ENCODE results near the gene CNBP. TPM values are rescaled to one million over a fixed set of nuclear protein-coding genes. Genes with fewer than 3 reads are reported as not detected.
"Not testable (repeated sequence)": the region's sequence is repeated elsewhere in the genome, so short reads cannot be mapped to it uniquely, and the experiment has no call there.

The CNBP gene
- total RNA-seq, 1 experiment from 2014 or later, result 283 TPM

DNA sequence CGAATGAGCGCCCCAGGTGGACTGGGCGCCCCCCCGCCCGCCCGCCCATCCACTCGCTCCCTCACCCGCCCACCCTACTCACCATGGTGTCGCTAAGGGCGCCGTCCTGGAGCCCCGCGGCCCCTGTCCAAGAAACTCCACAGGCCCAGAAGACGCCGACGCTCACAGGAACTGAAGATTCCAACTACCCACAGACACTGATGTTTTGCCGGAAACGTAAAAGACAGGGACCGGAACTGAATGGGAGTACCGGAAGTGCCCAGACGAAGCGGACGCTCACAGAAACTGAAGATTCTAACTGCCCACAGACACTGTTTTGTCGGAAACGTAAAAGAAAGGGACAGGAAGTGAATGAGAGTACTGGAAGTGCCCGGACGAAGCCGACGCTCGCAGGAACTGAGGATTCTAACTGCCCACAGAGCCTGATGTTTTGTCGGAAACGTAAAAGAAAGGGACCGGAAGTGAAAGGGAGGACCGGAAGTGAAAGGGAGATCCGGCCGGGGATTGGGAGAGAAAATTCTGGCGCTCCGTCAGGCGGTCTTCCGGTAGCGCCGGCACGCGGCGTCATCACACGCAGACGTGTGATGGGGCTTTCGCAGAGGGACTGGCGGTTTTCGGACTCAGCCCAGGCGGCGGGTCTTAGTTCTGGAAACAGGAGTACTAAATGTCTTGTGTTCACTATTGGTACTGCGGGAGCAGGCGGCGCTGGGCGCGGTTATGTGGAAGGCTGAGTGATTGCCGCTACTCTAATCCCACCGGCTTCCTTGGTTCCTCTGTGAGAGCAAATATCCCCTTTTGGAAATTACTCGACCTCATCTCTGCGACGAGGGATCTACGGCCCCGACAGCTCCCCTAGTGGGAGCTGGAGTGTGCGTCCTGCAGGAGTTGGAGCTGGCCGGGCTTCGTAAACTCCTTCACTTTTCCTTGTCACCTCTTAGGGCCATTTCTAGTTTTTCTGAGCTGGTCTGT is 22.5 kb downstream of the CNBP start, which contains the start of gene ISY1:
Gene ISY1, minus strand, starts transcription at position 173 of the 969 bp plus-strand sequence. Its CDS starts 88 bp downstream, at position 85.
- in situ Hi-C loops (cut with HindIII; ENCODE audit: low pct_unique_long_range_greater_than_20kb, low sequenced_read_pairs), result no loop called here
- DNase-seq (ENCODE audit: low read depth), result peak; percentile 93

DNA sequence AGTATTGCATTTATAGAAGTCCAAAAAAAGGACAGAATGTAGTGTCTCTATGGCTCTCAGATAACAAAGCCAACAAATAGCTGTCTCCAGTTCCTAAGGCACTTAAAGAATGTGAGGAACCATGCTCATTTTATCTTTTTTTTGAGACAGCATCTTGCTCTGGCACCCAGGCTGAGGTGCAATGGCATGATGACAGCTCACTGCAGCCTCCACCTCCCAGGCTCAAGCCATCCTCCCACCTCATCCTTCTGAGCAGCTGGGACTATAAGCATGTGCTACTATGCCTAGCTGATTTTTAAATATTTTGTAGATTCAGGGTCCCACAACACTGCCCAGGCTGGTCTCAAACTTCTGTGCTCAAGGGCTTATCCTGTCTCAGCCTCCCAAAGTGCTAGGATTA is 38.9 kb downstream of the CNBP start:
- DNase-seq (ENCODE audit: low read depth), result no peak

DNA sequence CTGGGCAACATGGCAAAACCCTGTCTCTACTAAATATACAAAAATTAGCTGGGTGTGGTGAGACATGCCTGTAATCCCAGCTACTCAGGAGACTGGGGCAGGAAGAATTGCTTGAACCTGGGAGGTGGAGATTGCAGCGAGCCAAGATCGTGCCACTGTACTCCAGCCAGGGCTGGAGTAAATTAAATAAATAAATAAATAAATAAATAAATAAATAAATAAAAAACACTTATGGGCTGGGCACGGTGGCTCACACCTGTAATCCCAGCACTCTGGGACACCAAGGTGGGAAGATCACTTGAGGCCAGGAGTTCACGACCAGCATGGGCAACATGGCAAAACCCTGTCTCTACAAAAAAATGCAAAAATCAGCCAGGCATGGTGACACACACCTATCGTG is 42.7 kb downstream of the CNBP start:
- DNase-seq (ENCODE audit: low read depth), result not testable (repeated sequence)

More for the DNA sequence above, 38.9 kb downstream of the CNBP start:
- in situ Hi-C loops (cut with HindIII; ENCODE audit: low pct_unique_long_range_greater_than_20kb, low sequenced_read_pairs), result no loop called here

DNA sequence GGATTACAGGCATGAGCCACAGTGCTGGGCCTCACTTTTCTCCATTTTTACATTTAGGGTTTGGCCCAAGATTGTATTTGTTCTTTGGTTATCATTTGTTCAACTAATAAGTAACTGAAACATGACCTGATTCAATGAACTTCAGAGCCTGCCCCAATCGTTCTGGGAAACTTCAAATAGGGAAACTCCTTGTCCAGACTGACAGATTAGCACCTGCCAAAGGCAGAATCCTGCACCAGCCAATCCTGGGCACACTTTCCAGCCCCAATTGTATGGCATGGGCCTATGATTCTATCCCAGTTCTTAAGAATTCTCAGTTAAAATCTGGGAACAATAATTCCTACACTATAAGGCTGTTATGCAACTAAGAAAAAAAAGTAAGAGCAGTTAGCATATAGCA is 43.8 kb downstream of the CNBP start:
- DNase-seq (ENCODE audit: low read depth), result no peak
- in situ Hi-C loops (cut with HindIII; ENCODE audit: low pct_unique_long_range_greater_than_20kb, low sequenced_read_pairs), result no loop called here

More for the DNA sequence above, 42.7 kb downstream of the CNBP start:
- in situ Hi-C loops (cut with HindIII; ENCODE audit: low pct_unique_long_range_greater_than_20kb, low sequenced_read_pairs), result not testable (repeated sequence)

DNA sequence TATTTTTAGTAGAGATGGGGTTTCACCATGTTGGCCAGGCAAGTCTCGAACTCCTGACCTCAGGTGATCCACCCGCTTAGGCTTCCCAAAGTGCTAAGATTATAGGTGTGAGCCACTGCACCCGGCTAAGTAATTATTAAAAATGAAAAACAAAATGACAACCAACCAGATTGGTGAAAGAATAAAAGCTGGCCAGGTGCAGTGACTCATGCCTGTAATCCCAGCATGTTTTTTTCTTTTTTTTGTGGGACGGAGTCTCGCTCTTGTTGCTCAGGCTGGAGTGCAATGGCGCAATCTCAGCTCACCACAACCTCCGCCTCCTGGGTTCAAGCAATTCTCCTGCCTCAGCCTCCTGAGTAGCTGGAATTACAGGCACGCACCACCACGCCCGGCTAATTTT is 47.4 kb downstream of the CNBP start:
- in situ Hi-C loops (cut with HindIII; ENCODE audit: low pct_unique_long_range_greater_than_20kb, low sequenced_read_pairs); DNase-seq (ENCODE audit: low read depth): not testable (repeated sequence)

DNA sequence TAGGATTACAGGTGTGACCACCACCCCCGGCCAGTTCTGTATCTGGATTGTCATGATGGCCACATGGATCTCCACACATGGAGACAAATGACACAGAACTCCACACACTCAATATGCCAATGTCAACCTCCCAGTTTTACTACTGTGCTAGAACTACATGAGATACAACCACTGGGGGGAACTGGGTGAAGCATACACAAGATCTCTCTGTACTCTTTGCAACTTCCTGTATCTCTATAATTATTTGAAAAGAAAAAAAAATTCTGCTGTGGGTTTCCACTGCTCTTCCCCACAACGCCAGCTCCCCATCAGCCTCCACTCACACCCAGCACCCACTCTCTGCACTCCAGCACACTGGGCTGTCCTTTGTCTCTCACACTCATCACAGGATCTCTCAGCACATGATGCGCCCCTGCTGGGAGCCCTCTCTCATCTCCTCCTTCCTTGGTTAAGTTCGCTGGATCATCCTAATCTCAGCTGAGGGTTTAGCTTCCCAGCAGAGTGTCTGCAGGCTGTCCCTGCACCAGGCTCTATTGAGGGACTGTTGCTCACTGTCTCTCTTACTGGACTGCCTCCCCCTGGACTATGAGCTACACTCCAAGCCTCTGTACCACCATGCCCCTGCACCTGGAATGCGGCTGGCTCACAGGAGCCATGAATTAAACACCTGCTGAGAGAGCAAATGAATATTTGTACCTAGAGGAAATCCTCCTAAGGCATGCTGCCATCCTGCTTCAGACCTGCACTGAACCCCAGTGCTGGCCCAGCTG is 51.4 kb downstream of the CNBP start:
- in situ Hi-C loops (cut with HindIII; ENCODE audit: low pct_unique_long_range_greater_than_20kb, low sequenced_read_pairs), result no loop called here

DNA sequence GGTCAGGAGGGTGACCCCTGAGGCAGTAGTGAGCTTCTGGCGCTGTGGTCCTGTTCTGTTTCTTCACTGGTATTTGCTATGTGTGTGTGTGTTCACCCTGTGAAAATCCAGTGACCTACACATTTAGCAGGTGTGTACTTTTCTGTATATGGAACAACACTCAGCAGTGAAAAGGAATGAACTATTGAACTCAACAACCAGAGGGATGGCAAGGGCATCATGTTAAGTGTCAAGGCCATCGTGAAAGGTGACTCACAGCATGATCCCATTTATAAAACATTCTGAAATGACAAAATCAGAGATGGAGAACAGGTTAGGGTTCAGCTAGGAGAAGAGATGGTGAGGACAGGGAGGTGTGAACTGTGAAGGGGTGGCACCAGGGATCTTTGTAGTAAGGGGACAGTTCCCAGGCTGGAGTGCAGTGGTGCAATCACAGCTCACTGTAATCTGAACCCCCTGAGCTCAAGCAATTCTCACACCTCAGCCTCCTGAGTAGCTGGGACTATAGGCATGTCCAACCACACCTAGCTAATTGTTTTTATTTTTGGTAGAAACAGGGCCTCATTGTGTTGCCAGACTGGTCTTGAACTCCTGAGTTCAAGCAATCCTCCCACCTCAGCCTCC is 52.1 kb downstream of the CNBP start:
- no peak for DNase-seq (ENCODE audit: low read depth)
- in situ Hi-C loops (cut with HindIII; ENCODE audit: low pct_unique_long_range_greater_than_20kb, low sequenced_read_pairs), result no loop called here

More for the DNA sequence above, 51.4 kb downstream of the CNBP start:
- DNase-seq (ENCODE audit: low read depth), result no peak

DNA sequence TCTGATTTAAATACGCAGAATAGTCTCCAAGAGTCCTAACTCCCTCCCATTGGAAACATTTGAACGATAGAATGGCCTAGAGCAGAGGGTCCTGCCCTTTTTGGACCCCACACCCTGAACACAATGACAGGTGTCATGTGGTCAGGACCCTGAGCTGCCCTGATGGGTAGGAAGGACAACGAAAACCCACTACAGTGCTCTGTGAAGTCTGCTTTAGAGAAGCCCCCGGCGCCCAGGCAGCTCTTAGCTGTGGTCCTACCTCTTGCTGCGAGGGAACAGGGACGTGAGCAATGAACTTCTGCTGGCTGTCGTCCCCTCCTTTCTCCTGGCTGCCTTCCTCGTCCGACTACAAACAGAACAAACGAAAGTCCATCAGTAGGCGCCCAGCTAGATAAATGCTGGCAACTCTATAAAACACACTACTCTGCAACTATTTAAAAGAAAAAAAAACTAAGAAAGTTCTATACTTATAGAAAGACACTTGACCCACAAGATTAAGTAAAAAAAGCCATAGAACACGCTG is 53.3 kb downstream of the CNBP start:
- DNase-seq (ENCODE audit: low read depth), result no peak
- in situ Hi-C loops (cut with HindIII; ENCODE audit: low pct_unique_long_range_greater_than_20kb, low sequenced_read_pairs), result no loop called here

DNA sequence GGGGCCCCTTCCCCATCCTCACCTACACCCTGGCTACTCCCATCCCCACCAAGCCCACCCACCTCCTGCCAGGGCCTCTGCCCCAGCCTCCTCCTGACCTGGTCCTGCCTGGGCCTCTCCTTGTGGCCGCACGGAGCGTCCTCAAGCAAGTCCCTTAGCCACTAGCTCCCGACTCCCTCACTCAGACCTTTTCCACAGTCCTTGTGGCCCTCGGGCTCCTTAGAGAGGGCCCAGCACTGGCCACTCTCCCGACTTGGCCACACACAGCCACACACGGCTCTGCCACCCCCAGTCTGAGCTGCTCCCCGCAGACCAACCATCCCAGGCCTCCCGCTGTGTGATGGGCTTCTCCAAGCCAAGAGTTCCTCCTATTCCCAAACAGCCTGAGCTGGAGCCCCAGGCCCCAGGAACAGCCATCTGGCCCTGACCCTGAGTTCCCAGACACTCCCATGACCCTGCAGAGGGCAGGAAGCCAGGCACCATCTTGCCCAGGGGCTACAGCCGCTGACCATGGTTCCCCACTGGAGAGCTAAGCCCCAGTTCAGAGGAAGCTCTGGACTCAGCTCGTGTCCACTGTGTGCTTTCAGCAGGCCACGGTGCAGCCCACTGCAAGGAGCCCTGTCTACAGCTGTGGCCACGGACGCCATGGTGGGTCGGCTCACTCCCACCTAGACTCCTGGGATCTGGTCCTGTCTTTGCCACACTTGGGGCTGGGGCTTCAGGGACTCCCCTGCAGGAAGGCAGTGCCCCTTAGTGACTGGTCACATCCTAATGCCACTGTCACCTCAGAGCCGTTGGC is 55.1 kb downstream of the CNBP start:
- in situ Hi-C loops (cut with HindIII; ENCODE audit: low pct_unique_long_range_greater_than_20kb, low sequenced_read_pairs), result no loop called here
- no peak for DNase-seq (ENCODE audit: low read depth)

DNA sequence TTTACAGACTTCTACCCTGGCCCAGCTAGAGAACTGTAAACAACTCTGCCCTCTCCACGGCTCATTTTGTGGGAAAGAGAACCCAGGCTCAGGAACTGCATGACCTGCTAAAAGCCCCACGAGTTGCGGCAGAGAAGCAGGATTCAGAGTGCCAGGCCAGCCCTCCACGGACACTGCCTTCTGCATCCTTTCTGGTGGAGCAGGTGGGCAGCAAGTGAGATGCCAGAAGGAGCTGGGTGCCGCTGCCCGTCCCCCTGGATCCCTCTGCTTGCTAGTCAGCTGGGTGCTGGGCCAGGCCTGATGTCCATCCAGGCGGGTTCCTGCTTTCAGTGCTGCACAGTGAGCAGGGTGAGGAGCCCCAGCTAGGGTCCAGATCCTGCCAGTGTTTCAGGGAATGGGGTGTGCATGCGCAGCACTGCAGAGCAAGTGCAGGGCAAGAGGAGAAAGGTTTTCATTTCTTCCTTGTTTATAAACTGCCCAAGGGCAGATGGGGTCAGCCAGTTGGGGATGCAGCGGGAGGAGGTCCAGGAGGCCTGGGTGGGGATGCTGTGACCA is 56.9 kb downstream of the CNBP start:
- DNase-seq (ENCODE audit: low read depth), result no peak
- in situ Hi-C loops (cut with HindIII; ENCODE audit: low pct_unique_long_range_greater_than_20kb, low sequenced_read_pairs), result no loop called here

DNA sequence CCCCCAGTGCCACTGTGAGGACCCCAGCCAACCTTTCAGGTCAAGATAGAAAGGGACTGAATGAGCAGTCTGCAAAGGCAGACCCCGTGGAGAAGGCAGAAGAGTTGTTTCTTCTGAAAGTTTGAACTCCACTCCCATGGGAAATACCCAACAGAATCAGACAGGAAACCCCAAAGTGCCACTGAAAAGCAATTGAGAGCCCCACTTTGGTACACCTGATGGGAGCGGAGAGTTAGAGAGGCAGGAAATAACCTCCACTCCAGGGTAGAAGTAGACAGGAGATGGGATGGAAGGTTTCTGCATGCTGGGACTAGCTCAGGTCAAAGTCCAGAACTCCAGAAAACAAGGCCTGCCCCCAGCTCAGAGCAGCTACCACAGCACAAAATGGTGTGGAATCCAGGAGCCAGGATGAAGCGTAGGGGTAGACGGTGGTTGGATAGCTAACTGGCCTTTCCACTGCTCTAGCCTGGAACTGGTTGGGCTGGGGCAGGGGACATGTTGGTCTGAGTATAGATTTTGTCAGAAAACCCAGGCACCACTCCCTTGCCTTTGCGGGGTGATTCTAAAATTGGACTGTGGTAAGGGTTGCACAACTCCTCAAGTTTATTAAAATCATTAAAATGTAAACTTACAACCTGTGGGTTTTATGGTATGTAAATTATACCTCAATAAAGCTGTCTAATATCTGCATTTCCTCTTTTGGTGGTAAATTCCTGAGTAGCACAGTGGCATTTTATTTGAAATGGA is 60.2 kb downstream of the CNBP start:
- no peak for DNase-seq (ENCODE audit: low read depth)
- in situ Hi-C loops (cut with HindIII; ENCODE audit: low pct_unique_long_range_greater_than_20kb, low sequenced_read_pairs), result no loop called here

DNA sequence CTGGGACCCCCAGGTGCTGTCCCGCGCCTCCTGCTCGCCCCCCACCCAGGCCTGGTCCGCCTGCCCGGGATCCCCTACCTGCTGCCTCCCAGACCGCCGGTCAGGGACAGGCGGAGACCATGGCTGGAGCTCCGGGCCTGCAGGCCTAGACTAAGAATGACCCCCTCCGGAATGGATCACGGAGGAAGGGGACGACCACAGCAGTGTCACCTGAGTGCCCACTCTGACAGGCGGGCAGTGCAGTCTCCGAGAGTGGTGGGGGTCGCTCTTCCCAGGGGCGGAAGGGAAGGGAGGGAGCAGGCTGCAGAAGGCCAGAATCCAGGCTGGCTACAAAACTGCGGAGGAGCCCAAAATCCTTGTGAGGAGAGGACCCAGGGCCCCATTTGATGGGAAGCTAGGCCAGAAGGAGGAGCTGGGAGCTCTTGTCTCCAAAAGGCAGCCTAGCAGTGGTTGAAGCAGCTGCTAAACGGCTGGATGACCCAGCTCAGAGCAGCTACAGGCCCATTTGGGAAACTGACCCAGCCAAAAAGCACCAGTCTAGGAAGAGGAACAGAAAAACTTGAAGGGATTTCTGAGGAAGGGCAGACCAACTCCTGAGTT is 61.2 kb downstream of the CNBP start:
- DNase-seq (ENCODE audit: low read depth), result no peak

DNA sequence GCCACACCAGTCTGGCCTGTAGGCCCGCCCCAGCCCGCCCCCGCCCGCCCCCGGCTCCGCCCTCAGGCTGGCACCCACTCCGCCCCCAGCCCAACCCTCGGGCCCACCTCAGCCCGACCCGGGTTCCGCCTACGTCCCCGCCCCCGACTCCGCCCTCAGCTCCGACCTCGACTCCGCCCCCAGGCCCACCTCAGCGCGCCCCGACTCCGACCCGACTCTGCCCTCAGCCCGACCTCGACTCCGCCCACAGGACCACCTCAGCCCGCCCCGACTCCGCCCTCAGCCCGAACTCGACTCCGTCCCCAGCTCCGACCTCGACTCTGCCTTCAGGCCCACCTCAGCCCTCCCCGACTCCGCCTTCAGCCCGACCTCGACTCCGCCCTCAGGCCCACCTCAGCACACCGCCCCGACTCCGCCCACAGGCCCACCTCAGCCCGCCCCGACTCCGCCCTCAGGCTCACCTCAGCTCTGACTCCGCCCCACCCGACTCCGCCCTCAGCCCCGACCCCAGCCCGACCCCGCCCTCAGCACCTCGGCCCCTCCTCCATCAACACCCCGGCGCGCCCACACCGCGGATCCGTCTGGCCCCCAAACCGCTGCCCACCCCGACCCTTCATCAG is 61.8 kb downstream of the CNBP start, which contains the start of gene RAB43:
Gene RAB43, minus strand, starts transcription at position 13 of the 620 bp plus-strand sequence. CDS start 315 bp downstream, outside the sequence.
- peak; percentile 86 for DNase-seq (ENCODE audit: low read depth)
- in situ Hi-C loops (cut with HindIII; ENCODE audit: low pct_unique_long_range_greater_than_20kb, low sequenced_read_pairs), result no loop called here

More for the DNA sequence above, 61.2 kb downstream of the CNBP start:
- in situ Hi-C loops (cut with HindIII; ENCODE audit: low pct_unique_long_range_greater_than_20kb, low sequenced_read_pairs), result no loop called here

DNA sequence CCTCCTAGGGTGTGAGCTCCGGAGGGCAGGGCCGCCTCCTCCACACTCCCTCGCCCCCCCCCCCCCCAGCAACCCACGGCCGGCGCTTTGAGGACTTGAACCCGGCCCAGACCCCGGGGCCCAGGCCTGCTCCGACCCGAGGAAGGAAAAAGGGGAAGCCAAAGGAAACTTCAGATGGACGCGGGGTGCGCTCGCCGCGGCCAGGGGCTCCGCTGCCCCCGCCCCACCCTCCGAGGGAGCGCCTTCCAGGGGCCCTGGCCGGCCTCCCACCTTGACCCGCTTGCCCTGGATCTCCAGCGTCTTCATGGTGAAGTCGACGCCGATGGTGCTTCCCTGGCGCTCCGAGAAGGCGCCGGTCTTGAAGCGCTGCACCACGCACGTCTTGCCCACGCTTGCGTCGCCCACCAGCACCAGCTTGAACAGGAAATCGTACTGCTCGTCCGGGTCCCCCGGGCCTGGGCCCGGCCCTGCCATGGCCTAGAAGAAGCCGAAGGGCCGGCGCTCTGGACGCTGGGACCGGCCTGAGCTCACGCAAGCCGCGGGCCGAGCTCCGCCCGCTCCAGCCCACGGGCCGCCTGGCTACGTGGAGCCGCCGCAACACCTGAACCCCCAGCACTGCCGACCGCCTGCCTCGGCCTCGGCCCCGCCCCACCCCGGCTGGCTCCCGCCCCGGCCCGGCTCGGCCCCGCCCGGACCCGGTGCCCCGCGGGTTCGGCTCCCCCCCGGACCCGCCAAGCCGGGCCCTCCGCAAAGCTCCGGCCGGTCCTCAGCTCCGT is 62.5 kb downstream of the CNBP start:
- in situ Hi-C loops (cut with HindIII; ENCODE audit: low pct_unique_long_range_greater_than_20kb, low sequenced_read_pairs), result no loop called here
- DNase-seq (ENCODE audit: low read depth), result peak; percentile 37

Data from Caki2 (cell line).